Measurements from ENCODE around the gene BHLHE40. TPM values are rescaled to one million over a fixed set of nuclear protein-coding genes. Genes with fewer than 3 reads are reported as not detected.
"Not testable (repeated sequence)": the region's sequence is repeated elsewhere in the genome, so short reads cannot be mapped to it uniquely, and the experiment has no call there.

The BHLHE40 gene
- total RNA-seq, 2 experiments from 2014 or later: 258 to 273 TPM

DNA sequence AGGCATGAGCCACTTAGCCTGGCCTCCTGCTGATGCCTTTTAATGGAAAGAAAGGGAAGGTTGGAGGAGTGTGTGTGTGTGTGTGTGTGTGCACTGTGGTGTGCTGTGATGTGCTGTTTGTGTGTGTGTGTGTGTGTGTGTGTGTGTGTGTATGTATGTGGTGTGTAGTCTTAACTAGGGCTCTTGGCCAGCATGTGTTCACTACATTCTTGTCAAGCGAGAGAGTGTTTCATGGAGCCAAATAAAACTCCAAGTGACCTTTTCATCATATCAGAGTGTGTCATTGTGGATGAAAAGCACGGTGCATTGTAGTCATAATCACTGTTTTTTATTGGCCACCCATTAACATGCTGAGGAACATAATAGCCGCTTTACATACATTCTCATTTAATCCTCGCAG, 30.8 kb upstream of the BHLHE40 start:
- ATAC-seq (no peak), DNase-seq (no peak)
- H3K36me3 Mint-ChIP-seq (ENCODE audit: low read depth): no peaks in the 10 kb centered on the region
- H3K27me3 Mint-ChIP-seq: no peaks in the 10 kb centered on the region
- intact Hi-C loops (cut with DNase I, micrococcal nuclease): no loop called here
- ChIA-PET POLR2A (no interaction called here), CTCF (interaction anchor here (0.6 kb wide), 1 partner anchor 32 kb away, joined by 3 read pairs; no protein-coding TSS in a partner anchor)
- H3K9me3 Mint-ChIP-seq (ENCODE audit: low read depth): no peaks in the 10 kb centered on the region
- H3K4me3 Mint-ChIP-seq: no peak overlapping the region
- H3K4me1 Mint-ChIP-seq: no peaks in the 10 kb centered on the region
- no peak overlapping the region for H3K27ac Mint-ChIP-seq

DNA sequence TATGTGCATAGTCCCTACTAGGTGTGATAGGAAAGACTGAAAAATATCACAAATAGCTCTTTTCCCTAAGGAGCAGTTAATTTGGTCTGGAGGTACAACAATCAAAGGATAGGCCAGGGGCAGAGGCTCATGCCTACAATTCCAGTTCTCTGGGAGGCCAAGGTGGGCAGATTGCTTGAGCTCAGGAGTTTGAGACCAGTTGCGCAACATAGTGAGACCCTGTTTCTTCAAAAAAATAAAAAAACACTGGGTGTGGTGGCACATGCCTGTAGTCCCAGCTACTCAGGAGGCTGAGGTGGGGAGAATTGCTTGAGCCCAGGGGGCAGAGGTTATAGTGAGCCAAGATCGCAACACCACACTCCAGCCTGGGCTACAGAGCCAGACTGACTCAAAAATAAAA, 30.2 kb upstream of the BHLHE40 start:
- no peak overlapping the region for H3K27ac Mint-ChIP-seq
- ATAC-seq (no peak), DNase-seq (no peak)
- intact Hi-C loops (cut with DNase I, micrococcal nuclease): no loop called here
- H3K36me3 Mint-ChIP-seq (ENCODE audit: low read depth): no peaks in the 10 kb centered on the region
- no peaks in the 10 kb centered on the region for H3K9me3 Mint-ChIP-seq (ENCODE audit: low read depth)
- no peaks in the 10 kb centered on the region for H3K27me3 Mint-ChIP-seq
- ChIA-PET POLR2A (no interaction called here), CTCF (no interaction called here)
- H3K4me1 Mint-ChIP-seq: no peaks in the 10 kb centered on the region
- no peak overlapping the region for H3K4me3 Mint-ChIP-seq

DNA sequence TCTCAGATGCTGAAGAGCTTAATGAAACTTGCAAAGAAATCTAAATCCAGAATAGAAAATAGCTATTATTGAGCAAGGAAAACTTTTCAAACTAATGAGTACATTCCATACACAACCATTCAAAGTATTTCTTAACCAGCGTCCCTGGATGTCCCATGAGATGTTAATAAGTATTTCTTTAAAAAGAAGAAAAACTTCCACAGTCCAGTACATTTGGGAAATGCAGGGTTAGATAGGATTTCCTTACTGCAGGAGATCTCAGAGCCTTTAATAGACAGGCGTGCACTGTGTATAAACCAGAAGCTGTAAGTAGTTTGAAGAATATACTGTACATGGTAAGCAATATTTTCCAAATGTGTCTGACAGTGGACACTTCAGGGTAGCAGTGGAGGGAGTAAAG, 29.6 kb upstream of the BHLHE40 start:
- Mint-ChIP-seq H3K36me3 (ENCODE audit: low read depth) (no peaks in the 10 kb centered on the region), H3K27me3 (no peaks in the 10 kb centered on the region), H3K27ac (no peak overlapping the region), H3K4me1 (no peaks in the 10 kb centered on the region), H3K4me3 (no peak overlapping the region), H3K9me3 (ENCODE audit: low read depth) (no peaks in the 10 kb centered on the region)
- POLR2A ChIA-PET: no interaction called here
- CTCF ChIA-PET: no interaction called here
- DNase-seq (no peak), ATAC-seq (no peak)
- intact Hi-C loops (cut with DNase I, micrococcal nuclease): no loop called here

DNA sequence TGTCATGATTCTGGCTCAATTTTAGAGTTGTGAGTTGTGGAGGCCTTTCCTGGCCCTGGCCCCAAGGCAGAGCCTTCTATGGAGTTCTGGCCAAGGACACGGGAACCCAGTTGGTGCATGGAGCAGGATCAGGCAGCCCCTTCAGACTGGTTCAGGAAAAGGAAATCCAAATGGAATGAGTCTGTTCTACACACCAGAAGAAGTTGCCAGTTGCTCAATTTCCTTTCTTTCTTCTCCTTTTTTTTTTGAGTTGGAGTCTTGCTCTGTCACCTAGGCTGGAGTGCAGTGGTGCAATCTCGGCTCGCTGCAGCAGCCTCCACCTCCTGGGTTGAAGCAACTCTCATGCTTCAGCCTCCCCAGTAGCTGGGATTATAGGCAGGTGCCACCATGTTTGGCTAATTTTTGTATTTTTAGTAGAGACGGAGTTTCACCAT, 28.9 kb upstream of the BHLHE40 start:
- intact Hi-C loops (cut with DNase I, micrococcal nuclease): no loop called here
- ChIA-PET POLR2A (no interaction called here), CTCF (no interaction called here)
- H3K4me3 Mint-ChIP-seq: no peak overlapping the region
- H3K27me3 Mint-ChIP-seq: no peaks in the 10 kb centered on the region
- ATAC-seq (no peak), DNase-seq (no peak)
- no peaks in the 10 kb centered on the region for H3K9me3 Mint-ChIP-seq (ENCODE audit: low read depth)
- H3K27ac Mint-ChIP-seq: no peak overlapping the region
- no peaks in the 10 kb centered on the region for H3K36me3 Mint-ChIP-seq (ENCODE audit: low read depth)
- H3K4me1 Mint-ChIP-seq: no peaks in the 10 kb centered on the region

DNA sequence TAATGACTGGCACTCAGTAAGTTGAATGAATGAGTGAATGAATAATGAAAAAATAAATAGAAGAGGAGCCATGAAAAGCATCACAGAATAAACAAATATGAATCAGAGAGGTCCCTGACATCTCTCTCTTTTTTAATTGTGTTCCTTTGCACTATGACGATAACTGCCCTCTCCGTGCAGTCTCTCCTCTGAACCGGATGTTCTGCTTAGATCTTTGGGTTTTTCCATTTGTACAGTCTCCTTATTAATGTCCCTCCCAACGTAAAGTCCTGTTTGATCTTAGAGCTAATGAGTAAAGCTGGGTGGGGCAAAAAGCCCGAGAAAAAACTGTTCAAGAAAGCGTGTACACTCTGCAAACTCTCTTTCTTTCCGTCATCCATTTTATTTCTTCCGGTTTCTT, 28.3 kb upstream of the BHLHE40 start:
- no peak overlapping the region for H3K4me3 Mint-ChIP-seq
- intact Hi-C loops (cut with DNase I, micrococcal nuclease): no loop called here
- H3K27ac Mint-ChIP-seq: no peak overlapping the region
- no peaks in the 10 kb centered on the region for H3K36me3 Mint-ChIP-seq (ENCODE audit: low read depth)
- ATAC-seq: no peak
- CTCF ChIA-PET: interaction anchor here (1.6 kb wide), 1 partner anchor 8 kb away, joined by 4 read pairs; no protein-coding TSS in a partner anchor
- no peak for DNase-seq
- no peaks in the 10 kb centered on the region for H3K9me3 Mint-ChIP-seq (ENCODE audit: low read depth)
- no peaks in the 10 kb centered on the region for H3K4me1 Mint-ChIP-seq
- H3K27me3 Mint-ChIP-seq: no peaks in the 10 kb centered on the region
- POLR2A ChIA-PET: no interaction called here

DNA sequence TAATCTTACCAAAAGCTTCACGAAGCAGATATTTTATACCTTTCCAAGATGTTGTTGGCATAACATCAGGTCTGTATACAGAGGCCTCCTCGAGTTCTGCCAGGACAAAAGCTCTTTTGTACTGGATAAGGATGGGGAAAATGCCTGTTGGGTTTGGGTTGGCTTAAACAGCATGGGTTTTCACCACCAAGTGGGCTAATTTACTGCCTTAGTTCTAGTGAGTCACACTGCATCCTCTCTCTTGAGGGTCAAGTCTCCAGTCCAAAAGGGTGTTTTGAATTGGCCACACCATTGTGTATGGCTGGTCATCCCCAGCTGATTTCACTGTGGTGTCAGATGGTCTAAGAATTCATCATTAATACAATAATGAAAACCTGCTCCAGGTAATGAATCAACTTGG, 26.1 kb upstream of the BHLHE40 start:
- Mint-ChIP-seq H3K9me3 (ENCODE audit: low read depth) (no peaks in the 10 kb centered on the region), H3K27ac (no peak overlapping the region), H3K27me3 (no peaks in the 10 kb centered on the region), H3K4me3 (no peak overlapping the region), H3K4me1 (no peaks in the 10 kb centered on the region), H3K36me3 (ENCODE audit: low read depth) (no peaks in the 10 kb centered on the region)
- POLR2A ChIA-PET: no interaction called here
- intact Hi-C loops (cut with DNase I, micrococcal nuclease): no loop called here
- DNase-seq (no peak), ATAC-seq (no peak)
- CTCF ChIA-PET: interaction anchor here (0.5 kb wide), 1 partner anchor 27 kb away, joined by 3 read pairs; no protein-coding TSS in a partner anchor

DNA sequence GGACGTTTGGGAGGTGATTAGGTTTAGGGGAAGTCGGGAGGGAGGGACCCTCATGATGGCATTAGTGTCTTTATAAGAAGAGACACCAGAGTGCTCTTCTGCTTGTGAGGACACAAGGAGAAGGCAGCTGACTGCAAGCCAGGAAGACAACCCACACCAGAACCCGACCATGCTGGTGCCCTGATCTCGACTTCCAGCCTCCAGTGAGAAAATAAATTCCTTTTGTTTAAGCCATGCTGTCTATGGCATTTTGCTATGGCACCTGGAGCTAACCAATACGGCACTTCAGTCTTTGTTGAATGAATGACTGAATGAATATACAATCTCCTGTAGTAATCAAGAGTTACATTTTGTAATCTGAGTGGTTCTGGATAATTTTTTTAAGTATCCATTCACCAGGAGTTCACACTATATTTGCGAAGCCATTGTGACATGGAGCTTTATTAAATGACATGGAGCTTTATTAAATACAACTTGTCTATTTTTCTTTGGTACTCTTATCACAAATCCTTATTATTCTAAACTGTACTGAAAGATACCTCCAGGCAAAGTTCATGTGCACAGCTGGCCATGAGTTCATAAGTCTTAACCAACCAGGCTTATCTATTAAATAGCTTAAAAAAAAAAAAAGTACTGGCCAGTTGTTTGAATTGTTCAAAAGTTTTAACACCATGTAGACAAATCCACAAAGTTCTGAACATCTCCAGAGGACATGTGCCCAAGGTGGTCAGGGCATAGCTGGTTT, 24.8 kb upstream of the BHLHE40 start:
- CTCF ChIA-PET: interaction anchor here (0.6 to 1.1 kb wide), 4 partner anchors 25 to 410 kb away, joined by 3 to 4 read pairs (median 3); partner anchors contain the start of gene BHLHE40
- ATAC-seq (no peak), DNase-seq (no peak)
- Mint-ChIP-seq H3K9me3 (ENCODE audit: low read depth) (peaks cover 6% of the 10 kb centered on the region), H3K4me1 (no peaks in the 10 kb centered on the region), H3K36me3 (ENCODE audit: low read depth) (peaks cover 5% of the 10 kb centered on the region), H3K4me3 (no peak overlapping the region), H3K27ac (no peak overlapping the region), H3K27me3 (no peaks in the 10 kb centered on the region)
- POLR2A ChIA-PET: no interaction called here
- intact Hi-C loops (cut with DNase I, micrococcal nuclease): no loop called here

DNA sequence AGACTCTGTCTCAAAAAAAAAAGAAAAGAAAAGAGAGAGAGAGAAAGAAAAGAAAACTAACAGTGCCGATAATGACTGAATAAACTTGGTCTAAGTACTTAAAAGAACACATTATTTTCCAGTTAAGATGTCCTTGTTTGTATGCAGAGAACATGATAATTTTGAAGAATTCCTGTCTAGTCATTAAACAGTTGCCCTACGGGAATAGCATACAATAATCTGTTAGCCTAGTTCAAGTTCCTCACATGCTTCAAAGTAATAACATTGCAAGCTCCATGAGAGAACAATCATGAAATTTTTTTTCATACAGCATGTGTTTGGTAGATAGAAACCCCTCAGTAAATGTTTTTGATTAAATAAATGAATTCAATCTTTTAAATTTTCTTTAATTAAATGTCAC, 23.1 kb upstream of the BHLHE40 start:
- intact Hi-C loops (cut with DNase I, micrococcal nuclease): no loop called here
- ATAC-seq: no peak
- H3K4me3 Mint-ChIP-seq: no peak overlapping the region
- no peaks in the 10 kb centered on the region for H3K4me1 Mint-ChIP-seq
- no peaks in the 10 kb centered on the region for H3K27me3 Mint-ChIP-seq
- POLR2A ChIA-PET: no interaction called here
- H3K36me3 Mint-ChIP-seq (ENCODE audit: low read depth): peaks cover 5% of the 10 kb centered on the region
- H3K27ac Mint-ChIP-seq: no peak overlapping the region
- CTCF ChIA-PET: interaction anchor here (1.5 kb wide), 1 partner anchor 50 kb away, joined by 3 read pairs; no protein-coding TSS in a partner anchor
- no peak for DNase-seq
- H3K9me3 Mint-ChIP-seq (ENCODE audit: low read depth): peaks cover 6% of the 10 kb centered on the region

DNA sequence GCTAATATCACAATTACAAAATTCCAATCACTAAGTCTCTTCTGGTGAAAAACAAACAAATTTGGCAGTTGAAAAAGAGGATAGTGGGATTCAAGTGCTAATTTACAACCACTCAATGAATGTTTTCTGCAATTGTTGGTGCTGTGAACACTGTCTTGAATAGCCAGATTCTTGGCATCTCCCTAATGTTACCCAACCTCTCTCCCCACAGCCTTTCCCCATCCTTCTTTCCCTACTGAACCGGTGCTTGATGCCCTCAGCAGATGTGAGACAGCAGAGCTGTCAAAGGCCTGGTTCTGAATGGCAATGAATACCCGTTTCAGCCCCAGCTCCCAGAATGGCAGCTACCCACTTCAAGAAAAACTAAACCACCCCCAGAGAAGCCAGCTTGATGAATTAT, 22.5 kb upstream of the BHLHE40 start:
- Mint-ChIP-seq H3K9me3 (ENCODE audit: low read depth) (peaks cover 6% of the 10 kb centered on the region), H3K36me3 (ENCODE audit: low read depth) (peaks cover 5% of the 10 kb centered on the region), H3K27me3 (no peaks in the 10 kb centered on the region), H3K27ac (no peak overlapping the region), H3K4me1 (no peaks in the 10 kb centered on the region), H3K4me3 (no peak overlapping the region)
- POLR2A ChIA-PET: no interaction called here
- ATAC-seq (no peak), DNase-seq (no peak)
- CTCF ChIA-PET: interaction anchor here (0.6 to 1.5 kb wide), 3 partner anchors 17 to 51 kb away, joined by 3 read pairs; no protein-coding TSS in a partner anchor
- intact Hi-C loops (cut with DNase I, micrococcal nuclease): no loop called here

DNA sequence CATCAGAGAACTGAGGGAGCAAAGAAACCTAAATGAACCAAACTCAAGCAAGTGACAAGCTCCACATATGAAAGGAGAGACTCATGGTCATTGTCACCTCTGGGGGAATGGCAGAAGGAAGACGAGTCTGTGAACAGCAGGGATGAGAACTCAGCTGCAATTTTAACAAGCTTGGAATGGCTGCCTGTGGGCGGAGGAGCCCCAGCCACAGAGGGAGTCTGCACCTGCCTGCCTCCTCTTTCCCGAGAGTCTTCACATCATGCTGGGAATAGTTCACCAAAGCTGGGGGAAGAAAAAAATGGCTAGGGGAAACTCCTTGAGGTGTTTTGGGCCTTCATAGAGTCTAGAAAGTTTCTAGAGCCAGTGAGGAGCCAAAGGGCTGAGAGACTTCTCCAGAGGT, 21.3 kb upstream of the BHLHE40 start:
- ChIA-PET CTCF (interaction anchor here (0.9 to 1.1 kb wide), 3 partner anchors 11 to 16 kb away, joined by 3 to 4 read pairs (median 3); no protein-coding TSS in a partner anchor), POLR2A (no interaction called here)
- H3K36me3 Mint-ChIP-seq (ENCODE audit: low read depth): peaks cover 5% of the 10 kb centered on the region
- peaks cover 6% of the 10 kb centered on the region for H3K9me3 Mint-ChIP-seq (ENCODE audit: low read depth)
- H3K27ac Mint-ChIP-seq: no peak overlapping the region
- no peaks in the 10 kb centered on the region for H3K4me1 Mint-ChIP-seq
- DNase-seq (no peak), ATAC-seq (no peak)
- intact Hi-C loops (cut with DNase I, micrococcal nuclease): no loop called here
- H3K4me3 Mint-ChIP-seq: no peak overlapping the region
- H3K27me3 Mint-ChIP-seq: no peaks in the 10 kb centered on the region

DNA sequence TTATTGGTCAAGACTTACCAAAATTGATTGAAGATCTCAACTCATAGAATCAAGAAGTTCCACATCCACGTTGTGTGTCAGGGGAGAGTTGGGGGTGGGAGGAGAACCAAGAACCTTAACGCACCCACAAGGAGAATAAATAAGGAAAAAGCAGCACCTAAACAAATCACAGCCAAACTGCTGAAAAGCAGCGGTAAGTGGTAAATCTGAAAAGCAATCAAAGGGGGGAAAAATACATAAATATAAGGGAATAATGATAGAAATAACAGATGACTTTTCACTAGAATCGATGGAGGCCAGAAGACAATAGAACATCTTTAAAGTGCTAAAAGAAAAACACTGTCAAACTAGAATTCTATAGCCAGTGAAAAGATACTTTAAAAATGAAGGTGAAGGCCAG, 20.1 kb upstream of the BHLHE40 start:
- H3K36me3 Mint-ChIP-seq (ENCODE audit: low read depth): peaks cover 5% of the 10 kb centered on the region
- no peak for DNase-seq
- ChIA-PET CTCF (interaction anchor here (1.1 kb wide), 2 partner anchors 11 to 15 kb away, joined by 3 read pairs; no protein-coding TSS in a partner anchor), POLR2A (interaction anchor here (0.7 kb wide), 1 partner anchor 22 kb away, joined by 4 read pairs; no protein-coding TSS in a partner anchor)
- H3K27ac Mint-ChIP-seq: no peak overlapping the region
- no peaks in the 10 kb centered on the region for H3K4me1 Mint-ChIP-seq
- H3K4me3 Mint-ChIP-seq: no peak overlapping the region
- intact Hi-C loops (cut with DNase I, micrococcal nuclease): no loop called here
- ATAC-seq: no peak
- no peaks in the 10 kb centered on the region for H3K27me3 Mint-ChIP-seq
- peaks cover 6% of the 10 kb centered on the region for H3K9me3 Mint-ChIP-seq (ENCODE audit: low read depth)

DNA sequence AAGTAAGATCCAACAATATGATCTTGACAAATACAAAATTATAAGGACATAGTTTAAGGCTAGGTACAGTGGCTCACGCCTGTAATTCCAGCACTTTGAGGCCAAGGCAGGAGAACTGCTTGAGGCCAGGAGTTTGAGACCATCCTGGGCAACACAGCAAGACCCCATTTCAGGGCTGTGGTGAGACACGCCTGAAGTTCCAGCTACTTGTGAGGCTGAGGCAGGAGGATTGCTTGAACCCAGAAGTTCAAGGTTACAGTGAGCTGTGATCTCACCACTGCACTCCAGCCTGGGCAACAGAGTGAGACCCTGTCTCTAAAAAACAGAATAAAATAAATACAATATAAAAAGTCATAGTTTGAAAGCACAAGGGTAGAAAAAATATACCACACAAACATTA, 17.4 kb upstream of the BHLHE40 start:
- DNase-seq; H3K27ac Mint-ChIP-seq; POLR2A ChIA-PET; H3K36me3 Mint-ChIP-seq (ENCODE audit: low read depth); H3K27me3 Mint-ChIP-seq; intact Hi-C loops (cut with DNase I, micrococcal nuclease); ATAC-seq; CTCF ChIA-PET; H3K4me3 Mint-ChIP-seq: not testable (repeated sequence)
- Mint-ChIP-seq H3K9me3 (ENCODE audit: low read depth) (peaks cover 14% of the 10 kb centered on the region), H3K4me1 (peaks cover 15% of the 10 kb centered on the region)

Data from activated CD4-positive, alpha-beta T cell treated with anti-CD3 and anti-CD28 coated beads for 36 hours (primary cell).